Stimulated activated CD4-positive, alpha-beta T cell treated with anti-CD3 and anti-CD28 coated beads, Interleukin-15, amount 100 ng/mL, for 1 hour (primary cell): Measurements from ENCODE around the gene RCAN3.
A peak's percentile ranks its signal among the peaks of the same experiment; 100 is the strongest.
"Not testable (repeated sequence)": the region's sequence is repeated elsewhere in the genome, so short reads cannot be mapped to it uniquely, and the experiment has no call there.

Experiments used
- DNase-seq, 2 donors: peaks; one replicate each; pipeline ENCODE4 v3.0.0-alpha.2; 2020; ENCODE audit warnings: low read depth in 1 of 2, low spot score in 1 of 2

The RCAN3 gene

GRCh38 chr1:24548070-24548469 is 45.4 kb downstream of the RCAN3 start:
- DNase-seq: no peak

- not testable (repeated sequence) for DNase-seq
Observed at GRCh38 chr1:24549210-24549609, 46.6 kb downstream of the RCAN3 start.

- no peak for DNase-seq
Observed at GRCh38 chr1:24551290-24551959, 48.8 kb downstream of the RCAN3 start.

- DNase-seq: no peak
Observed at GRCh38 chr1:24551960-24552571, 49.4 kb downstream of the RCAN3 start.

- DNase-seq: no peak
Observed at GRCh38 chr1:24553931-24554330, 51.3 kb downstream of the RCAN3 start.

GRCh38 chr1:24554714-24555113 is 52.1 kb downstream of the RCAN3 start:
- DNase-seq: no peak

GRCh38 chr1:24555591-24556413 is 53.2 kb downstream of the RCAN3 start, which contains the start of gene NCMAP:
TSS of gene NCMAP (plus strand) at chr1:24556087. CDS start at chr1:24595431, 39,344 bp downstream.
- DNase-seq: peak; percentile 23 to 50

- DNase-seq: no peak
Observed at GRCh38 chr1:24556414-24556795, 53.8 kb downstream of the RCAN3 start.

- no peak for DNase-seq
Observed at GRCh38 chr1:24557220-24557619, 54.6 kb downstream of the RCAN3 start.

- no peak for DNase-seq
Observed at GRCh38 chr1:24557711-24558131, 55.1 kb downstream of the RCAN3 start.

- no peak for DNase-seq
Observed at GRCh38 chr1:24558455-24558854, 55.8 kb downstream of the RCAN3 start.

GRCh38 chr1:24558902-24559791 is 56.5 kb downstream of the RCAN3 start:
- no peak for DNase-seq

- no peak for DNase-seq
Observed at GRCh38 chr1:24560361-24560760, 57.7 kb downstream of the RCAN3 start.

- DNase-seq: no peak
Observed at GRCh38 chr1:24562625-24563024, 60.0 kb downstream of the RCAN3 start.

- DNase-seq: no peak
Observed at GRCh38 chr1:24564695-24565094, 62.1 kb downstream of the RCAN3 start.

GRCh38 chr1:24566236-24566867 is 63.7 kb downstream of the RCAN3 start:
- DNase-seq: no peak

- DNase-seq: no peak
Observed at GRCh38 chr1:24567792-24568388, 65.3 kb downstream of the RCAN3 start.

GRCh38 chr1:24568475-24568874 is 65.8 kb downstream of the RCAN3 start:
- no peak for DNase-seq

- DNase-seq: no peak
Observed at GRCh38 chr1:24570265-24571125, 67.9 kb downstream of the RCAN3 start.
